HG03439 (cell line): ENCODE results near the gene RNF220.
A peak's percentile ranks its signal among the peaks of the same experiment; 100 is the strongest.

Experiments
- ATAC-seq: cut with Tn5 transposase; IDR thresholded peaks from one replicate; pipeline ENCODE4 v1.9.1; 2021; ENCODE audit warnings: mild to moderate bottlenecking, moderate library complexity; ENCODE audit not compliant: unreplicated experiment

The RNF220 gene

DNA sequence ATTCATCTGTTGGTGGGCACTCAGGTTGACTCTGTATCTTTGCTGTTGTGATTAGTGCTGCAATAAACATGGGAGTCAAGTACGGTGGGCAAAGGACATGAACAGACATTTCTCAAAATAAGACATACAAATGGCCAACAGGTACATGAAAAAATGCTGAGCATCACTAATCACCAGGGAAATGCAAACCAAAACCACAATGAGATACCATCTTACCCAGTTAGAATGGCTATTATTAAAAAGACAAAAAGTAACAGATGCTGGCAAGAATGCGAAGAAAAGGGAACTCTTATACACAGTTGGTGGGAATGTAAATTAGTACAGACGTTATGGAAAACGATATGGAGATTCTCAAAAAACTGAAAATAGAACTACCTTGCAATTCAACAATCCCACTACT lies 170.3 kb downstream of the RNF220 start:
- ATAC-seq, result no peak

DNA sequence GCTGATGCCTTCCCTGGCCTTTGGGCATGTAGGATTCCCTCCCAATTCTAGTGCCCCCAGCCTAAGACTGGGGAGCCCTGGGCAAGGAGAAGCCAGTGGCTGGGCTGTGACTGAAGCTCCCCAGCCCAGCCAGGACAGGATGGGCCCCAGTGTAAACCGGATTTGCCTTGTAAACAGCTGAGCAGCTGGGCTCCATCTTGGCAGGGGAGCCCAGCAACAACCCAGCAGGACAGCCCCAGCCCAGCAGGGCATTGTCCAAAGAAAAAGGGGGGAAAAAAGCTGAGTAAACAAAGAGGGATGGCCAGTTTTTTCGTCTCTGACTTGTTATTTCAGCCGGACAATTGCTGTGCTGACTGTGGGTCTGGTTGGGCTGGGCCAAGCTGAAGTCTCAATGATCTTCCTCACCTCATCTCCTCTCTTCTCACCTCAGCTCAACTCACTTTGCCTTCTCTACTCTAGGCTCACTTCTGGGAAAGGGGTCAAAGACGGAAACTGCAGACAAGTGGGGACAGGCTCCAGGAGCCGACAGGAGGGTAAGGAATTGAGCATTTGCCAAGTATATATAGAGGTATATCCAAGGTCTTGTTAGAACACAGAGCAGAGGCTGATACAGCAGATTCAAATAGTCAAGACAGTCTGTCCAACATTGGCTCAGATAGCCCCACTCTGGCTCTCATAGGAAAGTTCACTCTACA lies 171.5 kb downstream of the RNF220 start:
- ATAC-seq, result no peak

DNA sequence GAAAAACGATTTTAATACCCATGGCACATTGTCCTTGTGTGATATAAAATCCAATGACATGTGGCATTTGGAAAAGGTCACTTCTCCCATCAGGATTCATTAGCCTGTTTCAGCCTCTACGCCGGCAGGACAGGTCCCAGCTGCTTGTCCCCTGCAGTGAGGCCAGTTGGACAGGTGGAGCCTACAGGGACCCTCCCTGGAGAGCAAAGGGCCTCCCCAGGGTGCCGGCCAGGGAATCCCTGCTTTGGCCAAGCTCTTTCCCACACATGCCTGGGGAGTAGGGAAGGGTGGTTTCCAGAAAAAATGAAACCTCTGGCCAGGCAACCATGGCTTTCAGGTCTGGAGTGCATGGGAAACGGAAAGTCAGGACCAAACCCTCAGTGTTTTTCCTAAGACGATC lies 176.2 kb downstream of the RNF220 start:
- ATAC-seq, result no peak

DNA sequence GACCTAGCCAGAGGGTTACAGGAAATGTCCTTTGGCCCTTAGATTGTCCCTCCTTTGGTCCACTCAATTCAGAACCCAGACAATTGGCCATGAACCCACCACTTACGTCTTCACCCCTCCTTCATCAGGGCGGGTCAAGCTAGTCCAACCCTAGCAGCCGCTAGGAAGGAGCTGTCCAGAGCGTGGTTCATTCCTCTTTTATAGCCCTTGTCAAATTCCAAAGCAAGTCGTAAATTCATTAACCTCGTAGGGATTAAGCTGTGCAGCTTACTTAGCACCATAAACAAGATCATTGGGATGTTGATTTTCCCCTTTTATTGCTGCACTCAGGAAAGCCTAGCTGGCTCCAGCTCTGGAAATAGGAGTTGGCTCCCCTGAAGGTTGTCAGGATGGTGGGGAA lies 179.1 kb downstream of the RNF220 start:
- ATAC-seq, result no peak

DNA sequence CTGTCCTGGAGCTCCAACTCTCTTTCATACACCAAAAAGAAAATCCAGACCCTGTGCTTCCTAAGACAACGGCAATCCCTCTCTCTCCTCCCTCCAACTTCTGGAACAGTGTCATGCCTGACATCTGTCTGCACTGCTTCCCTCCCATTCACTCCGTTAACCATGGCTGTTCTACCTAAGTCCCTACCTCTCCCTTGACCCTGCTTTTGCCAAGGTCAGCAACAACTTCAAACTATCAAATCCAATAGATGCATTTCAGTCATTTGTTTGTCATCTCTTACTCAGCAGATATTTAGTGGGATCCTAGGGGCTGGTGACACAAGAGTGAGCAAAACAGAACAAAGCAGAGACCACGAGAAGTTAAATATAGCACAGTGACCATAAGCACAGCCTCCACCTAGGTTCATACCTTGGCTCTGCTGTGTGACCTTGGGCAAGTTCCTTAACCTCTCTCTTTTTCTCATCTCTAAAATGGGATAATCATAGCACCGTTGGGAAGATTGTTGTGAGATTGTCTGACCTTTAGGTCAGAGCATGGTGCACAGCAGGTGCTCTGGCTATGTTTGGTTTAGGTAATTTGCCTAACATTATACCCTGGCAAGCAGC lies 180.4 kb downstream of the RNF220 start:
- no peak for ATAC-seq

DNA sequence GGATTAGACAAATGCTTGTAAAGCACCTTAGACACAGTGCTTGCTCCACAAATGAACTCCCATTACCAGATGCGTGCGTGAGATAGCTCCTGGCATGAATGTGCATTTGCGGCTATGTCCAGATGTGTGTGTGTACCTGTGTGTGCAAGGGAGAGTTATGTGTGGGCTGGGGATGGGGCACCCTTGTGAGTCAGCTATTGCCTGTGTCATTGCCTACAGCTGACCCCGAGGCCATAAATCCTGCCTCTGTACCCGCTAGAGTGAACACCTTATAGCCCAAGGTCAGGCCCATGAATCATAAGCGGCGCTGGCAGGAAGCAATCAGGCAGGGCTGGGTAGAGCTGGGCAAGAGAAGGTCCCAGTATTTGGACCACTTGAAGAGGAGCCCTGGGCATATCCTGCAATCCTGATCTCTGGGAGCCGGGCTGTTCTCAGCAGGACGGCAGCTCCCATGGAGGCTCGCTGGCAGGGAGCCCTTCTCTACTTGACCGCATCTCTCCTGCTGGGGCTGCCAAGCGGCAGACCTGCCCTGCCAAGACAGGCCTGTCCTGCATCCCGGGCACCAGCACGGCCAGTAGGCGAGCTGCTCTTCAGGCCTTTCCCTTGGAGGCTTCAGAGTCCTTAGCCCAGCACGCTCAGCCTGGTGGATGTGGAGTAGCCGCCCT lies 182.9 kb downstream of the RNF220 start:
- ATAC-seq, result no peak

DNA sequence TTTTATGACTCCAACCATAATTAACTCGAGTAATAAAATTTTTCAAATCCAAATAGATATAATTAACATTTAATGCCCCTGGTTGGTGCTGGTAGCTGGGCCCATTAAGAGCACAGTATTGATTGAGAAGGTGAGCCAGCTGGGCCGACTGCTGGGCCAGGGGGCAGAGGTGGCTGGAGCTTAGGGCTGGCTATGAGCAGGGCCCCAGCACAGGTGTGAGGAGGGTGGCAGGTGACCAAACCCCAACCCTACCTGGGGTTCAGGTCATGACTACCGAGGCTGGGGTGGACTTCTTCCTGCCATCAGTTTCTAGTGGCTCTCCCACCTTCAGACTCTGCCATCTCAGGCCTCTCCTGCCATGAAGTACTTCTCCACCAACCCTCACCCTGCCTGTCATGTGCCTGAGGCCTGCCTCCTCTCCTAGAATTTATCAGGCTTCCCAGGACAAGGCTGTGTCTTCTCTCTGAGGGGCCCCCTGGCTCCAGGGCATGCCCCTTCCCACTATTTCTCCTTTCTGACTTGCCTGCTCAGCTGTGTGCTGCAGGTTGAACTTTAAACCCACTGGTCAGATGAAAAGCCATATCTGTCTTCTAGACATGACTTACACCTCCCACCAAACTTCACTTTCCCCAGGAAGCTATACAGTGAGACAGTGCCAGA lies 183.6 kb downstream of the RNF220 start:
- ATAC-seq, result no peak

DNA sequence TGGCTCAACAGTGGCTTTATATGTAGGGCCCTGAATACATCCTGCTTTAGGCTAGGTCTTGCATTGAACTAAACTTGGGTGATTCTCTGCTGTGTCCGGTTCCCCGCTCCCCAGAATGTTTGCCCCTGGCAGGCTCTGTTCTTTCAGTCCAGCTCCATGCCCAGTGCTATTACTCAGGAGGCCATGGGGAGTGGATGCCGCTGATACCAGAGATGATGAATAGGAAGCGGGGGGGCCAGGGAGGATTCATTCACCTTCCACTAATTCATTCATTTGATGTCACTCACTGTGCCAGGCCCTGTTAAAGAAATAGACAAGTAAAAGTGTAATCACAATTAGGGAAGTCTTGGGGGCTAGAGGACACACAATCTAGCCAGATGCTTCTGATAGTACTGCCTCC lies 185.4 kb downstream of the RNF220 start:
- no peak for ATAC-seq

DNA sequence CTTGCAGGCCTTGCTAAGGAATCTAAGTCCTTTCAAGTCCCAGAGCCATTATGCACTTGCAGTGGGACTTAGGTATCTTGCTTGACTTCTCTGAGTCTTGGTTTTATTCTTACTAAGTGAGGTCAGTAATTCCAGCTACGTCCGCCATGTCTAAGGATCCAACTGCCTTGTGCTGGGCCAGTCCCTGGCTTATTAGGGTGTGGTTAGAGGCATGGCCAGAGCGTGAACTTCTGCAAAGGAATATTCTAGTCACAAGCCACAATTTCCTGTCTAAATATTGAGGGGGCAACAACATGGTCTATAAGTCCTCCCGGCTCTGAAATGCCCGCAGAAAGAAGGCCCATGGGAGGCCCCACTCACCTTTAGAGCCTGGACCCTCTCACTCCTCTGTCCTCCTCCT lies 186.3 kb downstream of the RNF220 start:
- ATAC-seq, result no peak

DNA sequence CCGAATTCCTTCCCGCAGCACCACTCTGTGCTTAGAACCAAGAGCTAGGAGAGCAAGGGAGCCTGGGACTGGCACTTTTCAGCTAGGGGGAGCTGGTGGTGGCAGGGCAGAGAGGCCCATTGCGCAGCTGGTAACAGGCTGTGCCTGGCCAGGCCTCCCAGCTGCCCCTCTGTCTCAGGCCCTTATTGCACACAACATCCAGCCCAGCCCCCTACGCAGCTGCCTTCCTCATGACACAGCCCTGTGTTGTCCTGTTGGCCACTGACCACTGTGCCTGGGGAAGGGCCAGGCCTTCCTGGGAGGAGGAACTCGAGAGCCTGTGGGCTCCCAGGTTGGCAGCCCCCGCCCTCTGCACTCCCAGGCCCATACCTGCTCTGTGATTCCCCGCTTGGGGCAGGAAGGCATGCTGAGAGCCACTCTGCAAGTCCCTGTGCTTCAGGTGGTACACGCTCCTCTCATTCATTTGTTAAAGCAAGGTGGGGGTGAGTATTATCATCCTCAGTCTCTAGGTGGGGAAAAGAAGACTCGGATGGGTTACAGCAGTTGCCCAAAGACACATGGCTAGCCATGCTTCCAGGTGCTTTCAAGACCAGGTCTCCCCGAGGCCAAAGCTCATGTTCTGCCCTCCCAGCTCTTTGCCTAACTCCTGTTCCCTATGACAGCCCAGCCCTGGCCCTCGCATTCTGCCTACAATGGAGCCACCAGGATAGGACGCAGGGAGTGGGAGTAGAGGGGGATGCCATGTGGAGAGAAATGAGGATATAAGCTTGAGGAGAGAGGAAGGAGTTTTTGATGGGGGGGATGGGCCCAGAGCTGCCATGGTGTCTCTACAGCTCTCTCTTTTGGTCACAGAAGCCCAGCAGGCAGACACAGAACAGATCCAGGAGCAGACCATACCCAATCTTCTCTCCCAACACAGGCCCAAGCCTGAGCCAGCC lies 187.4 kb downstream of the RNF220 start:
- ATAC-seq, result no peak

DNA sequence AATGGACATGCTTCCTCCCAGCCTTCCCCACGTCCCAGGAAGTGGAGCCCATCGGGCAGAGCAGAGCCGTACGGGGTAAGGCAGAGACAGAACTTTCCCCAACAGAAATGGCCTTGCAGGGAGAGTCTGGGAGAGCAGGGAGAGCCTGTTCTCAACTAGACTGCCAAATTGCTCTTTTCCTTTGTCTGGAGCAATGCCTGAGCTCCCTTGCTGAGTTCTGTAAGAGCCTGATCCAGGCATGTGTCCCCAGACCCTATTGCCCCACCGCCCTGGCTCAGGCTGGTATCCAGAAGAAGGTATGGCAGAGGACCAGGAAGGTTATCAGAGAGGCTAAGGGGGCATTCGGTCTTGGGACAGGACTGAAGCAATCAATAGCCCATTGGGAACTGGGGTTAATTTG lies 189.3 kb downstream of the RNF220 start:
- ATAC-seq, result no peak

DNA sequence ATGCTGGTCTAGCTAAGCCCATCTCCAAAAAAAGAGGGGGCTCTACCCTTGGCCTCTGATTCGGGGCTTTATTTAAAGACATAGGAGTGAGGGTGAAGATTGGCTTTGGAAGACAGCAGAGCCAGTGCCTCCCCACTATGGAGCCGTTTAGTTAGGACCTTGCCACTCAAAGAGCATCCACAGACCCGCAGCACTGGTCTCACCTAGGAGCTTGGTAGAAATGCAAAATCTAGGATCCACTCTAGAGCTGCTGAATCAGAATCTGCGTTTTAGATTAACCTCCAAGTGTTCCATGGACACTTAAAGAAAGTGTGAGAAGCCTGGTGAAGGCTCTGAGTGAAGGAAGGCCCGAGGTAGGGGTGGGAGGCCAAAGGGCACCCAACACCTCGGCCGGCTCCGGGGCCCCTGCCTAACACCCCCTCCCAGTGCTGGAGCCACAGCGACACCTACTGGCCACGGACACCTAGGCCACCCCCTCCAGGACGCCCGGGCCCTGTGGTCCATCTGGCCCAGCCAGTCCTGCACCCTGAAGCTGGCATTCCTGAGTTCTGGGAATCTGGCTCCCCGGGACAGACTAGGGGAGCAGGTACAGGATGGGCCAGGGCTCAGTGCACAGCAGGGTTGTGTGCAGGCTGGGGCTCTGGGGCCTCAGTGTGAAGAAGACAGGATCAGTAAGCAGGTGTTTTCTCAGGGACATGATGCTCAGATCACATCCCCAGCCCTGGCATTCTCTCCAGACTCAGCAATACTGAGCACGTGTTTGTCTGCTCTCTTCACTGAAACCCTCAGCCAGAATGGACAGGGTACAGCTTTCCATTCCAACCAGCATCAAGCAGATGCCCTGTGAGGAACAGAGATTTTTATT lies 190.0 kb downstream of the RNF220 start:
- peak; percentile 78 for ATAC-seq

DNA sequence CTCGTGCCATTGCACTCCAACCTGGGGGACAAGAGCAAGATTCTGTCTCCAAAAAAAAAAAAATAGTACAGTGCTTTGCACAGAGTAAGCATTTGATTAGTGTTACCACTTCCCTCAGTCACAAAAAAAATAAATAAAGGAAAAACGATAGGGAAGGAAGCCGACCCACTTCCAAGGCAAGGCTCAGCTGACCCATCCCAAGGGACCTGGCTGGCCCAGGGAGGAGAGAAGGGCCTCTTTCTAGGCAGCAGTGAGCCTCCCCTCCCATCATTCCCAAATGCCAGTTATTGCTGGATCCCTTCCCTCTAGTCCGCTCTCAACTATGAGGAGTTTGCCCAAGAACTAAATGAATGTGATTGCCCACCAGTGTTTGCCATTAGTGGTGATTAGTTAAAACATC lies 191.5 kb downstream of the RNF220 start:
- ATAC-seq, result no peak

DNA sequence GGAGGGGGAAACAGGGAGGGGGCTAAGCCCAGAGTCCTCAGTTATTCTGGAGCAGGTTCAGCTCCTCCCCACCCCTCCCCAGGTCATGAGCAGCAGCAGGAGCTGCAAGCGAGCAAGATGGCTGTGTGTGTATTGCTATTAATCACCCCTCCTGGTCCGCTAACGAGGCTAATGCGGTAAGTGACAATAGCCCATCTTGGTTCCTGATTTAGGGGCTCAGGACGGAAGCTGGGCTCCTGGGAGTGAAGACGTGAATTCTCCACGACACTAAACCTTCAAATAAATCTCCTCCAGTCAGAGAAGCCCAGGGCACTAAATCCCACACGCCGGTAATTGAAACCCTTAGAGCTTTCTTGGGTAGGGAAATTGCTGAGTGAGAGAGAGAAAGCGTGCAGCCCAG lies 193.1 kb downstream of the RNF220 start:
- no peak for ATAC-seq

DNA sequence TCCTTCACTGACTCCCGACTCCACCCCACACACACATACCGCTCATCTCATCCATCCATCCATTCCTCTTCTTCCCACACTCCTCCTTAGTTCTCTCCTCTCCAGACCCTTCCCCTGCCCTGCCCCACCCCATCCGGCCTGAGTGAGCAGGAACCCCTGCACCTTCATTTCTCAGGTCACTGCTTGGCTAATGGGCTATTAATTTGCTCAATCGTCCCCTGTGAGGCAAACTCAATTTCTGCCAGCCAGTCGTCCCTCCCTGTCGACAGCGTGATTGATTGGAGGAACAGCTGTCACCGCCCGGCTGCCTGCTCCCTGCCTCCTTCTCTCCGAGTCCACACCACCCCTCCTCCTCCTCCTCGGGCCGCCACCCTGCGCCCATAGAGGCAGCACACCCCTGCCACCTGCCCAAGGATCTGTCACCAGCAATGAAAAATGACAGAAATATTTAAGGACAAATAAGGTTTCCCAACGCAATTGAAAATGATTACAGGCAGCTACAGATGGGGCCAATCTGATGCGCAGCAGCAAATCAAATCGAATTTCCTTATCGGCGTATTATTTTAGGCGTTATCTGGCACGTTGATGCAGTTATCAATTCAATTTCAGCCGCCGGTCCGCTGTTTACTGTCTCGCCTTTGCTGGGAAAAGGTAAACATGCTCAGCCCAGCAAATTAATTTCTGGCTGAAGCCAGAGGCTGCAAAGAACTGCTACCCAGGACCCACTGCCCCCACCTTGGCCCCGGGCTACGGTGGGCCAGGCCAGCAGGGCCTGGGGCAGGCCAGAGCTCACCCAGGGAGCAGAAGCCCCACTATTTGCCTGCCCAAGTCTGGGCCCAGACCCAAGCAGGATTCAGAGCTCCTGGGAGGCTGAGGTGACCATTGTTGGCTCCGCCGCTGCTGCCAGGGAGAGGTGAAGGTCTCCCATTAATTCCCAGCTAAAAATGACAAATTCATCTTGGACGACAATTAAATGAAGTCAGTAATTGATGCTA lies 197.9 kb downstream of the RNF220 start:
- ATAC-seq, result no peak

DNA sequence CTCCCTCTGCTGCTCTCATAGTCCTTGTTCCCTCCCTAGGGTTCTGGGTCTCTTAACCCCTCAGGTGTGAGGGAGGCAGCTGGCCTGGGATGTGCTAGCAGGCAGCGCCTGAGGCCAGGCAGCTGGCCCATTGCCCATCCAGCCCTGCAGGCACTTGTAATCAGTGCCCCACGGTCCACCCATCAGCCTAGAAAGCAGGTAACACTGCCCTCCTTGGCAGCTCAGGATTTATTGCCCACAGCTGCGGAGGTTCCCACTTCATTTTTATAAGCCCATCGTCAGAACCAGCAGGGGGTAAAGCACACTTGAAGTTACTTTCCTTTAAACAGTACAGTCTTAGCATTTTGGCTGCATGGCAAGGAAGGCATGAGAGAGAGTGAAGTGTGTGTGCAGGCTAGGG lies 198.7 kb downstream of the RNF220 start:
- ATAC-seq, result no peak

DNA sequence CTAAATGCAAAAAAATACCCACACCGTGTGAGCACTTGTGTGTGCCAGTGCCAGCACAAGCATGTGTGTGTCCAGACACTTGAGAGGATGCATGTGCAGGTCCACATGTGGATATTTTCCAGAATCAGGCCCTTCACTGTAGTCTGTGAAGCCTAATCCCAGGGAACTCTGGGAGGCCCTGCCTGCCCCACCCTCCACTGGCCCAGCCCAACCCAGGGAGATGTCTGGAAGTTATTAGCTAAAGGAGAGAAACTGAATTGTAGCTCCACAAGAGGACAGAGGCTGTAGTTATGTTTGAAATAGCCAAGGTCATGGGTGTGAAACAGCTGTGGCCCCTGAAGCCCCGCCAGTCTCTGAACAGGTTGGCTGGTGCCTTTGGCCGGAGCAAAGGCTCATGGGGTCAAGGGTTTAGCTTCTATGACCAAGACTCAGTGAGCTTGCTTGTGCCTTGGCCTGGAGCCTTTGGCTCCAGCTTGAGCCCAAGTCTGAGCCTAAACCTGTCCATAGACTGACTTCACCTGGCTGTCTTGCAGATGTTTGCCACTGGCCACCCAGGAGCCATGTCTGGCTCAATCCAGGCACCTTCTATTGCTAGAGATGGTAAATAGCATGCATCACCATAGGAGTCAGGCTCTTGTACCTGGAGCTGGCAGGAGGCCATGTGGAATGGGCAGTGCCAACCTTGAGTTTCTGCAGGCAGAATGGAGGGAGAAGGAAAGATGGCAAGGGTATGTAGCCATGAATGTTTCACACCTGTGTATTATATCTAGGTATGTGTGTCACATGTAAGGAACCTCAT lies 199.3 kb downstream of the RNF220 start:
- ATAC-seq, result no peak
